ENCODE results near the gene CDC16.
"Not testable (repeated sequence)": the region's sequence is repeated elsewhere in the genome, so short reads cannot be mapped to it uniquely, and the experiment has no call there.

The CDC16 gene

DNA sequence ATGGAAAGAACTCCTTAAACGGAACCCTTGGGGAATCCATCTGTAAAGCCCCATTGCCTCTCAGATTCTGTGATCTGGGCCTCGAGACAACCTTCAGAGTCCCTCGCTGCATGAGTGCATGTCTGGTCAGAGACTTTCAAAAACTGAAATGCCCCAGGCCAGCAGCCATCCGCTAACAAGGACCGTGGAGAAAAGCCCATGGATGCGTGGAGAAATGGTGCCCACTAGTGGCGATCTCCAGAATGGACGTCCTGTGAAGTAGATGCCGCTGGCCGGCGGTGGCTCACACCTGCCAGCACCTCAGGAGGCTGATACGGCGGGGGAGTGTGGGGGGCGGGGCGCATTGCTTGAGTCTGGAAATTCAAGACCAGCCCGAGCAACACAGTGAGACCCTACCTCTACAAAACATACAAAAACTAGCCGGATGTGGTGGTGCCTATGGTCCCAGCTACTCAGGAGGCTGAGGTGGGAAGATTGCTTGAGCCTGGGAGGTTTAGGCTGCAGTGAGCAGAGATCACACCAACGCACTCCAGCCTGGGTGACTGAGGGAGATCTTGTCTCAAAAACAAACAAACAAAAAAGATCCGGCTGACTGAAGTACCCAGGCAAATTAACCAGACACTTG is 7.9 kb upstream of the CDC16 start:
- DNase-seq (ENCODE audit: extremely low read depth in 1 of 2, low read depth in 1 of 2) = peak; percentile 59 to 74

DNA sequence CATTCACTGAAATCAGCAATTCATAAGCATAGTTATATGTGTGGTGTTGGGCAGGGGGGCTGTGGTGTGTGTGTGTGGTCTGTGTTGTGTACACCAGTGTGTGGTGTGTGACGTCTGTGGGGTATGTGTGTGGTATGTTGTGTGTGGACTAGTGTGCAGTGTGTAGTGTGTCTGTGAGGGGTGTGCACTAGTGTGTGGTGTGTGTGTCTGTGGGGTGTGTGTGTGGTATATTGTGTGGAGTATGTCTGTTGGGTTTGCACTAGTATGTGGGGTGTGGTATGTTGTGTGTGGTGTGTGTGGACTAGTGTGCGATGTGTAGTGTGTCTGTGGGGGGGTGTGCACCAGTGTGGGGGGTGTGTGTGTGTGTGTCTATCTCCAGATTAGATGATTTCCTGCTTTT is 7.2 kb upstream of the CDC16 start:
- no peak for DNase-seq (ENCODE audit: extremely low read depth in 1 of 2, low read depth in 1 of 2)

DNA sequence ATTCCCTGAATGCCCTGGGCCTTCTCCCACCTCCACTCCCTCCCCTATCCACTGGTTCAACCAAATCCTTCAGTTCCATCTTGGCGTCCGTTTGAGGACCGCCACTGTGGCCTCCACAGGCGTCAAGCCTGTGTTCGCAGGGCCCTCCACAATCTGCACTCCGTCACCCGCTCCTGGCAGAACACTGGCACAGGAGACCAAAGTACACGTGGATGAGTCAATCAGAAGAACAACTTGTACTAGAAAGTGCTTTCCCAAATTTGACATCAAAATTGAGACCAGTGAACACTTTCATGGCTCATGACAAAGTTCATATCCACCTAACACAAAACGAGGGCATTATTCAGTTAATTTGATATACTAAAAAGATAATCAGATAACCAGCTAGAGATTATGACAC is 6.5 kb upstream of the CDC16 start:
- no peak for DNase-seq (ENCODE audit: extremely low read depth in 1 of 2, low read depth in 1 of 2)

GRCh38 chr13:114229506-114229905 is 5.2 kb upstream of the CDC16 start:
- no peak for DNase-seq (ENCODE audit: extremely low read depth in 1 of 2, low read depth in 1 of 2)

GRCh38 chr13:114230117-114230516 is 4.6 kb upstream of the CDC16 start:
- DNase-seq (ENCODE audit: extremely low read depth in 1 of 2, low read depth in 1 of 2) = no peak

DNA sequence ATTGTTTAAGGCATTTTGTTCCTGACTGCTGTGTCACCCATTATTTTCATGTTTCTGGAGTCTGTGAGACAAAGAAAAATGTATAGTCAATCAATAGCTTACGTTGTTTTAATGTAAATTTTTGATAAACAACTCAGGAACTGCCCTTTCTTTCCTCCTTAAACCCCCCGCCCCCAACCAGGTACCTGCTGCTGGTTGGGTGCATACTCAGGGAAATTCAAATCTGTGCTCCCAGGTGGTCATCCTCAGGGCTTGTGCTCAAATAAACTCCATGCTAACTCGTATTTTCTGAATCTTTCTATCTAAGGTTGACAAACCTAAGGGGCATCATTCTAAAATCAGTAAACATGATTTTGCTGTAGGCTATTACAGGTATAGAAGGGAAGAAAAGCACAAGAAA is 4.1 kb upstream of the CDC16 start:
- no peak for DNase-seq (ENCODE audit: extremely low read depth in 1 of 2, low read depth in 1 of 2)

DNA sequence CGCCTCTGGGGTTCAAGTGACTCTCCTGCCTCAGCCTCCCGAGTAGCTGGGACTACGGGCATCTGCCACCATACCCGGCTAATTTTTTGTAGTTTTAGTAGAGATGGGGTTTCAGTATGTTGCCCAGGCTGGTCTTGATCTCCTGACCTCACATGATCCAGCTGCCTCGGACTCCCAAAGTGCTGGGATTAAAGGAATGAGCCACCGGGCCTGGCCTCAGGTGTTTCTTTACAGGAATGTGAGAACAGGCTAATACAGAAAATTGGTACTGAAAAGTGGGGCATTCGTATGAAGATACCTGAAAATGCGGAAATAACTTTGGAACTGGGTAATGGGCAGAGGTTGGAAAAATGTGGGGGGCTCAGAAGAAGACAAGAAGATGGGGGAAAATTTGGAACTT is 2.8 kb upstream of the CDC16 start:
- no peak for DNase-seq (ENCODE audit: extremely low read depth in 1 of 2, low read depth in 1 of 2)

DNA sequence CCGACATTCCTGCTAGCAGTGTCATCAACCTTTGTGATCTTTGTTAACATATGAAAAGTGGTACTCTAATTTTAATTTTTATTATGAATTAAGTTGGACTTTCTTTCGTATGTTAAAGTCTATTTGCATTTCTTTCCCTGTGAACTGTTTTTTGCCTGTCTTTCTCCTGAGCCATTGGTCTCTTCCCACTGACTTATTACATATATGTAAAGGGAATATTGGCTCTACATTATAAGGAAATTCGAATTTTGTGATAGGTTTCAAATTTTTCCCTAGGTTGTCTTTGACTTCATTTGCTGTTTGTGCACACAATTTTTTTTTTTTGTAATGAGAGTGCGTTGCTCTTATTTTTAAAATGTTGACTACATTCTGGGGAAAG is 442 bp upstream of the CDC16 start:
- DNase-seq (ENCODE audit: extremely low read depth in 1 of 2, low read depth in 1 of 2) = no peak

GRCh38 chr13:114235697-114236096 is 1.0 kb downstream of the CDC16 start:
- no peak for DNase-seq (ENCODE audit: extremely low read depth in 1 of 2, low read depth in 1 of 2)

GRCh38 chr13:114236227-114236626 is 1.5 kb downstream of the CDC16 start:
- no peak for DNase-seq (ENCODE audit: extremely low read depth in 1 of 2, low read depth in 1 of 2)

- DNase-seq (ENCODE audit: extremely low read depth in 1 of 2, low read depth in 1 of 2) = no peak
Measured at GRCh38 chr13:114237415-114238112, 2.9 kb downstream of the CDC16 start.

- no peak for DNase-seq (ENCODE audit: extremely low read depth in 1 of 2, low read depth in 1 of 2)
Measured at GRCh38 chr13:114241918-114242317, 7.2 kb downstream of the CDC16 start.

GRCh38 chr13:114243971-114244370 is 9.3 kb downstream of the CDC16 start:
- DNase-seq (ENCODE audit: extremely low read depth in 1 of 2, low read depth in 1 of 2) = no peak

DNA sequence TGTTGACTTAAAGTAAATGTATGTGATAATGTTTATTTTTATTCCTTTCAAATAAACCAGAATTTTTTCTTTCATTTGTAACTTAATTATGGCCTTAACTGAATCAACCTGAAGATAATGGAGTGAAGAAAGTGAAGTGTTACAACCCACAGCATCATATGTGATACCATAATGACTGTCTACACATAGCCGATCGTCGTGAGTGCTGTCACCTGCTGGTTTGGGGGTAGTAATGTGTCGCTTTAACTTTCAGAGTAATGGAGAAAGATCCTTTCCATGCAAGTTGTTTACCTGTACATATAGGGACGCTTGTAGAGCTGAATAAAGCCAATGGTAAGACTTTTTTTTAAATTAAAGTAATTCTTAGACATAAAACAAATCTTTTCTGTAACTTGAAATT is 9.9 kb downstream of the CDC16 start:
- DNase-seq (ENCODE audit: extremely low read depth in 1 of 2, low read depth in 1 of 2) = no peak

GRCh38 chr13:114248011-114248410 is 13.3 kb downstream of the CDC16 start:
- no peak for DNase-seq (ENCODE audit: extremely low read depth in 1 of 2, low read depth in 1 of 2)

- no peak for DNase-seq (ENCODE audit: extremely low read depth in 1 of 2, low read depth in 1 of 2)
Measured at GRCh38 chr13:114249077-114249476, 14.4 kb downstream of the CDC16 start.

DNA sequence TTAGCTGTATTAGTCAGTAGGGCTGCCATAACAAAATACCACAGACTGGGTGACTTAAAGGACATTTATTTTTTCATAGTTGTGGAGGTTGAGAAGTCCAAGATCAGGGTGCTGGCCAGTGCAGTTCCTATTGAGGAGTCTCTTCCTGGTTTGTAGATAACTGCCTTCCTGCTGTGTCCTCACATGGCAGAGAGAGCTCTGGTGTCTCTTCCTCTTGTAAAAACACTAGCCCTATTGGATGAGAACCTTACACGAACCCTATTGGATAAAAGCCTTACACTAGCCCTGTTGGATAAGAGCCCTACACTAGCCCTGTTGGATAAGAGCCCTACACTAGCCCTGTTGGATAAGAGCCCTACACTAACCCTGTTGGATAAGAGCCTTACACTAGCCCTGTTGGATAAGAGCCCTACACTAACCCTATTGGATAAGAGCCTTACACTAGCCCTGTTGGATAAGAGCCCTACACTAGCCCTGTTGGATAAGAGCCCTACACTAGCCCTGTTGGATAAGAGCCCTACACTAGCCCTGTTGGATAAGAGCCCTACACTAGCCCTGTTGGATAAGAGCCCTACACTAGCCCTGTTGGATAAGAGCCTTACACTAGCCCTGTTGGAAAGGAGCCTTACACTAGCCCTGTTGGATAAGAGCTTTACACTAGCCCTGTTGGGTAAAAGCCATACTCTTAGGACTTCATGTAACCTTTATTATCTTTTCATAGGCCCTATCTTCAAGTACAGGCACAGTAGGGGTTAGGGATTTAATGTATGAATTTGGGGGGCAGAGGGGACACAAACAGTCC is 17.1 kb downstream of the CDC16 start:
- DNase-seq (ENCODE audit: extremely low read depth in 1 of 2, low read depth in 1 of 2) = not testable (repeated sequence)

DNA sequence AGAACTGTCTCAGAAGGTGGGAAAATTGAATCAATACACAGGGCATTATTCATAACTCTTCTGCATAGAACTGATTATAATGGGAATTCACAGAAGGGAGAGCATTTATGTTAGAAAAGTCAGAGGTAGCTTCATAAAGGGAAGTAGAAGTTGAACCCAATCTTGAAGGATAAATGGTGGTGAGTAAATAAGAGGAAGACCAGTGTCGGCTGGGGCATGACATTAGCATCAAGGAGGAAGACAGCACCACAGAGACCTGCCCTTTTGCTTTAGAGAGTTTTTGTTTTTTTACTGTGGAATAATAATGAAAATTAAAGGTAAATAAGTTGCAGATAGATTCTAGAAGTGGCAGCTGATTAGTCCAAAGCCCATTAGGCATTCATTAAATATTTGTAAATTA is 21.9 kb downstream of the CDC16 start:
- DNase-seq (ENCODE audit: extremely low read depth in 1 of 2, low read depth in 1 of 2) = no peak

- DNase-seq (ENCODE audit: extremely low read depth in 1 of 2, low read depth in 1 of 2) = no peak
Measured at GRCh38 chr13:114257014-114257413, 22.3 kb downstream of the CDC16 start.

- no peak for DNase-seq (ENCODE audit: extremely low read depth in 1 of 2, low read depth in 1 of 2)
Measured at GRCh38 chr13:114258589-114258988, 23.9 kb downstream of the CDC16 start.

- no peak for DNase-seq (ENCODE audit: extremely low read depth in 1 of 2, low read depth in 1 of 2)
Measured at GRCh38 chr13:114259374-114259773, 24.7 kb downstream of the CDC16 start.

- DNase-seq (ENCODE audit: extremely low read depth in 1 of 2, low read depth in 1 of 2) = no peak
Measured at GRCh38 chr13:114259974-114260373, 25.3 kb downstream of the CDC16 start.

Measured in stimulated activated CD8-positive, alpha-beta memory T cell treated with anti-CD3 and anti-CD28 coated beads, Interleukin-7, amount 100 ng/mL, for 48 hours (primary cell).